OCI-LY1 (cell line): Measurements from ENCODE around the gene BSCL2.

ENCODE experiments used
- H2AFZ ChIP-seq: fragments of 200-600 bp; sonication (generic), shearing (Covaris generic); 2 replicates; pipeline ENCODE4 v1.6.0; 2014; ENCODE audit warnings: antibody characterized with exemption, mild to moderate bottlenecking, low read length
- H3F3A ChIP-seq: fragments of 200-600 bp; sonication (generic), shearing (Covaris generic); 2 replicates; pipeline ENCODE4 v1.6.0; 2014; ENCODE audit warnings: mild to moderate bottlenecking, antibody characterized with exemption, low read length, moderate library complexity; ENCODE audit not compliant: insufficient read depth
- H3K27ac ChIP-seq: fragments of 200-600 bp; sonication (generic); 2 replicates; pipeline ENCODE4 v1.5.1; 2014; ENCODE audit warnings: low read length, mixed run types, mild to moderate bottlenecking, low read depth; ENCODE audit not compliant: poor library complexity, severe bottlenecking
- H3K27me3 ChIP-seq: fragments of 200-600 bp; sonication (generic); 2 replicates; pipeline ENCODE4 v1.6.0; 2014; ENCODE audit warnings: antibody characterized with exemption, mild to moderate bottlenecking, low read length, moderate library complexity; ENCODE audit not compliant: insufficient read depth
- H3K36me3 ChIP-seq: fragments of 200-600 bp; sonication (generic); 2 replicates; pipeline ENCODE4 v1.6.1; 2014; ENCODE audit warnings: mild to moderate bottlenecking, antibody characterized with exemption, low read length, moderate library complexity, mixed read lengths; ENCODE audit not compliant: insufficient read depth
- H3K4me1 ChIP-seq: fragments of 200-600 bp; sonication (generic); 2 replicates; pipeline ENCODE4 v1.5.1; 2014; ENCODE audit warnings: mild to moderate bottlenecking, low read length, moderate library complexity; ENCODE audit not compliant: insufficient read depth, severe bottlenecking
- H3K4me2 ChIP-seq: fragments of 200-600 bp; sonication (generic), shearing (Covaris generic); 2 replicates; pipeline ENCODE4 v1.6.1; 2014; ENCODE audit warnings: low read length
- H3K4me3 ChIP-seq: fragments of 200-600 bp; sonication (generic); 2 replicates; pipeline ENCODE4 v1.5.1; 2014; ENCODE audit warnings: low read length, low read depth, mild to moderate bottlenecking, mixed read lengths; ENCODE audit not compliant: poor library complexity, severe bottlenecking
- H3K79me2 ChIP-seq: fragments of 200-600 bp; shearing (Covaris generic); 2 replicates; pipeline ENCODE4 v1.6.1; 2016; ENCODE audit warnings: mixed run types, low read length, mixed read lengths; ENCODE audit not compliant: insufficient read depth
- H3K9ac ChIP-seq: fragments of 200-600 bp; sonication (generic), shearing (Covaris generic); 2 replicates; pipeline ENCODE4 v1.6.1; 2014; ENCODE audit warnings: mild to moderate bottlenecking, low read length, mixed read lengths
- H3K9me2 ChIP-seq: fragments of 200-600 bp; sonication (generic), shearing (Covaris generic); 2 replicates; pipeline ENCODE4 v1.6.1; 2014; ENCODE audit warnings: low read depth, mild to moderate bottlenecking, low read length, mixed read lengths
- H3K9me3 ChIP-seq: fragments of 200-600 bp; shearing (Covaris generic); 2 replicates; pipeline ENCODE4 v1.6.1; 2014; ENCODE audit warnings: low read length, mixed read lengths
- H4K20me1 ChIP-seq: fragments of 200-600 bp; sonication (generic), shearing (Covaris generic); 2 replicates; pipeline ENCODE4 v1.6.0; 2016; ENCODE audit warnings: mild to moderate bottlenecking, low read length; ENCODE audit not compliant: insufficient read depth
- EZH2 ChIP-seq: fragments of 200-600 bp; sonication (generic), shearing (Covaris generic); IDR thresholded peaks from 2 replicates; pipeline ENCODE4 v1.8.0; 2017; ENCODE audit warnings: borderline replicate concordance, mixed run types, mild to moderate bottlenecking, antibody characterized with exemption, low read length, moderate library complexity, mixed read lengths
- TF ChIP-seq, protein P1 (sequence below): fragments of 200-600 bp; sonication (generic), shearing (Covaris generic); IDR thresholded peaks from 2 replicates; pipeline ENCODE4 v1.5.1; 2017; ENCODE audit warnings: mild to moderate bottlenecking, antibody characterized with exemption, low read length, moderate library complexity, mixed read lengths

The BSCL2 gene

GRCh38 chr11:62708392-62708791 lies 1.2 kb upstream of the BSCL2 start:
- Histone ChIP-seq H3K27ac (peak overlapping the region; percentile 92), H3K4me2 (peak overlapping the region; percentile 90), H3K4me1 (peaks cover 53% of the 10 kb centered on the region), H2AFZ (no peak overlapping the region), H3K9me3 (no peaks in the 10 kb centered on the region), H3K27me3 (no peaks in the 10 kb centered on the region), H3K9ac (peak overlapping the region; percentile 79), H3K79me2 (no peaks in the 10 kb centered on the region), H3K36me3 (peaks cover 49% of the 10 kb centered on the region), H3K4me3 (peak overlapping the region; percentile 63), H3F3A (peaks cover 17% of the 10 kb centered on the region; the same call in 1 of the 2 replicates), H4K20me1 (no peaks in the 10 kb centered on the region), H3K9me2 (no peaks in the 10 kb centered on the region)
- no peak for TF ChIP-seq EZH2
- TF ChIP-seq, protein P1, sequence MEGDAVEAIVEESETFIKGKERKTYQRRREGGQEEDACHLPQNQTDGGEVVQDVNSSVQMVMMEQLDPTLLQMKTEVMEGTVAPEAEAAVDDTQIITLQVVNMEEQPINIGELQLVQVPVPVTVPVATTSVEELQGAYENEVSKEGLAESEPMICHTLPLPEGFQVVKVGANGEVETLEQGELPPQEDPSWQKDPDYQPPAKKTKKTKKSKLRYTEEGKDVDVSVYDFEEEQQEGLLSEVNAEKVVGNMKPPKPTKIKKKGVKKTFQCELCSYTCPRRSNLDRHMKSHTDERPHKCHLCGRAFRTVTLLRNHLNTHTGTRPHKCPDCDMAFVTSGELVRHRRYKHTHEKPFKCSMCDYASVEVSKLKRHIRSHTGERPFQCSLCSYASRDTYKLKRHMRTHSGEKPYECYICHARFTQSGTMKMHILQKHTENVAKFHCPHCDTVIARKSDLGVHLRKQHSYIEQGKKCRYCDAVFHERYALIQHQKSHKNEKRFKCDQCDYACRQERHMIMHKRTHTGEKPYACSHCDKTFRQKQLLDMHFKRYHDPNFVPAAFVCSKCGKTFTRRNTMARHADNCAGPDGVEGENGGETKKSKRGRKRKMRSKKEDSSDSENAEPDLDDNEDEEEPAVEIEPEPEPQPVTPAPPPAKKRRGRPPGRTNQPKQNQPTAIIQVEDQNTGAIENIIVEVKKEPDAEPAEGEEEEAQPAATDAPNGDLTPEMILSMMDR = no peak

DNA sequence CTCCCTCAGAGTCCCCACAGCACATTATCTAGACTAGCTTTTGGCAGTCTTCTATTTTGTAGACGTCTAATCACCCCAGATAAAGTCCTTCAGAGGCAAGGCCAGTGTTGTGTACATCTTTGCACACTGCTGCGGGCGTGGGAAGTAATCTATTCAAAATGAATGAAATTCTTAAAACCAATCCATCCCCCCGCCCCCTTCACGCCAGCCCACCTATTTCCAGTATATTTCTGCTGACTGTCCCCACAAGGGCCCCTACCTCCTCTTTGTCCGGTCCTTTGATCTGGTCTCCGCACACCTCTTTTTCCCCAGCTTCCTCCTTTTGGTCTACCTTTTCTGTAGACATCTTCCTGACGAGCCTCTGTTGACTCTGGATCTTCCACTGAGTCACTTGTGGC lies 375 bp downstream of the BSCL2 start:
- Histone ChIP-seq H3K79me2 (no peaks in the 10 kb centered on the region), H2AFZ (no peak overlapping the region), H3K27ac (peak overlapping the region; percentile 92), H4K20me1 (no peaks in the 10 kb centered on the region), H3K27me3 (no peaks in the 10 kb centered on the region), H3K4me2 (peak overlapping the region; percentile 90), H3K9me3 (no peaks in the 10 kb centered on the region), H3K4me3 (peak overlapping the region; percentile 71), H3K36me3 (peaks cover 44% of the 10 kb centered on the region), H3F3A (peaks cover 7% of the 10 kb centered on the region; the same call in 1 of the 2 replicates), H3K4me1 (peaks cover 49% of the 10 kb centered on the region), H3K9me2 (no peaks in the 10 kb centered on the region), H3K9ac (peak overlapping the region; percentile 66)
- TF ChIP-seq, protein P1 = no peak
- TF ChIP-seq EZH2 = no peak

- Histone ChIP-seq H3K9me2 (no peaks in the 10 kb centered on the region), H3K79me2 (no peaks in the 10 kb centered on the region), H3K4me2 (peak overlapping the region; percentile 90), H3K9me3 (no peaks in the 10 kb centered on the region), H3K4me3 (peak overlapping the region; percentile 71), H3K27me3 (no peaks in the 10 kb centered on the region), H2AFZ (no peak overlapping the region), H3K4me1 (peaks cover 49% of the 10 kb centered on the region), H4K20me1 (no peaks in the 10 kb centered on the region), H3F3A (peaks cover 7% of the 10 kb centered on the region; the same call in 1 of the 2 replicates), H3K9ac (peak overlapping the region; percentile 77), H3K36me3 (peaks cover 45% of the 10 kb centered on the region), H3K27ac (peak overlapping the region; percentile 92)
- TF ChIP-seq EZH2 = no peak
- TF ChIP-seq, protein P1 = no peak
Measured at GRCh38 chr11:62705880-62706849, 1.1 kb downstream of the BSCL2 start.
